Adrenal gland (tissue), 12 donors: ENCODE data around the gene MIPOL1. TPM values are rescaled to one million over a fixed set of nuclear protein-coding genes. Genes with fewer than 3 reads are reported as not detected.

Source experiments
- DNase-seq, 7 donors: peaks; one replicate each; pipeline ENCODE4 v3.0.0-alpha.2; 2019 to 2020
- H3K27ac ChIP-seq, 5 donors: fragments of 200-600 bp; sonication (generic) in 4 of 5; 1 replicate in 3 of 5; 2 replicates in 2 of 5; pipeline versions ENCODE4 v1.5.1 to v1.8.0; 2016 to 2020; ENCODE audit warnings: mild to moderate bottlenecking in 1 of 5
- H3K27me3 ChIP-seq: fragments of 200-600 bp; 2 replicates; pipeline ENCODE4 v1.8.0; 2021
- H3K36me3 ChIP-seq, 2 donors: fragments of 200-600 bp; replicated peaks in 1 of 2; 1 replicate in 1 of 2; 2 replicates in 1 of 2; pipeline versions ENCODE4 v1.5.1 to v1.8.0; 2018 to 2022
- H3K4me1 ChIP-seq, 2 donors: fragments of 200-600 bp; replicated peaks in 1 of 2; 1 replicate in 1 of 2; 2 replicates in 1 of 2; pipeline versions ENCODE4 v1.5.1 to v1.8.0; 2018 to 2021
- H3K4me3 ChIP-seq, 4 donors: fragments of 200-600 bp; sonication (generic) in 3 of 4; one replicate each; pipeline ENCODE4 v1.5.1; 2016 to 2018
- H3K9me3 ChIP-seq, 3 donors: fragments of 200-600 bp; sonication (generic) in 1 of 3; replicated peaks in 1 of 3; 1 replicate in 2 of 3; 2 replicates in 1 of 3; pipeline versions ENCODE4 v1.5.1 to v1.8.0; 2016 to 2021
- CTCF ChIP-seq, 6 experiments: fragments of 450-650 bp in 4 of 6; fragments of 200-600 bp in 2 of 6; sonication (generic) in 1 of 6; IDR thresholded peaks; 1 replicate in 5 of 6; 2 replicates in 1 of 6; pipeline versions ENCODE4 v1.5.1 to v1.8.0; 2016 to 2021; ENCODE audit warnings: antibody characterized with exemption in 6 of 6, mild to moderate bottlenecking in 2 of 6, moderate library complexity in 1 of 6
- POLR2A ChIP-seq, 2 donors: fragments of 450-650 bp; IDR thresholded peaks; one replicate each; pipeline ENCODE4 v1.6.1; 2017; ENCODE audit warnings: antibody characterized with exemption in 2 of 2, mild to moderate bottlenecking in 2 of 2, moderate library complexity in 1 of 2
- WGBS, 4 donors: extraction: QIAGEN DNeasy Blood & Tissue Kit in 2 of 4; methylation state at CpG; one replicate each; pipeline versions ENCODE4 v1.1.5 to v1.1.7; 2013 to 2017; 5-methylcytosine and 5-hydroxymethylcytosine counted together
- intact Hi-C, 2 donors: fragments of 100-400 bp; cut with DNase I; formaldehyde crosslinking; loops; one replicate each; pipeline versions ENCODE4 v1.14.1 to v1.15.0; 2022 to 2023
- polyA plus RNA-seq, 3 donors: library from polyadenylated mRNA; stranded (reverse); fragments of 200-250 nt in 2 of 3; fragments of 350-450 nt in 1 of 3; fragmentation: Illumina TruSeq in 1 of 3; extraction: RNeasy Lipid Tissue Mini Kit (QIAGEN cat#74804) in 1 of 3; gene quantifications; one replicate each; pipeline ENCODE4 v1.2.3, GENCODE V29; 2013 to 2014
- total RNA-seq, 9 donors: library from RNA; depleted of rRNA in 4 of 9; stranded (reverse); fragments of >200 nt in 4 of 9; fragments of 120-200 nt in 1 of 9; fragmentation: NEBNext Ultra II Directional in 1 of 9; extraction: Animal tissue kit (Norgen Biotek cat#: 25700) in 1 of 9; gene quantifications; one replicate each; pipeline versions ENCODE4 v1.1.0 to v1.2.4, GENCODE V29; 2013 to 2023
- donor health status: healthy with polysubstance abuse.
- donor health status: Bipolar disorder and iron deficiency.
- donor health status: DM: yes; HTN: yes; CAD: no.
- donor health status: DM: no; HTN: no; CAD: no.
- donor health status: DM: no; HTN: no; CAD: no.
- donor health status: DM: yes; HTN: yes; CAD: no.

The MIPOL1 gene
- total and polyA plus RNA-seq, 12 donors = 2.6 to 19.1 (median 7.8) TPM

DNA sequence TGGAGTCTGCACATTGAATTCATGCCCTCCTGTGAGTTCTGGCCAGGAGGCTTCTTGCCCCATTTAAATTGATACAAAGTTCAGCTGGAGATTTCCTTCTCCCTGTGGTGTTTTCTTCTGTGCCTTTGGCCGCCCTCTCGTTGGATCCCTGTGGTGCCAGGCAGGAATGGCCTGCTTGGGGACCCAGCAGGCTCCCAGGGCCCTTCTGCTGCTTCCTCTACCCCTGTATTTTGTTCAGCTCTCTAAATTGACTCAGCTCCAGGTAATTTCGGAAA is 200.1 kb downstream of the MIPOL1 start:
- no peaks in the 10 kb centered on the region for H3K9me3 ChIP-seq
- no peaks in the 10 kb centered on the region for H3K36me3 ChIP-seq
- TF ChIP-seq CTCF (IDR thresholded peaks at IDR 0.05) (no peak), POLR2A (IDR thresholded peaks at IDR 0.05) (no peak)
- no peaks in the 10 kb centered on the region for H3K27me3 ChIP-seq
- intact Hi-C loops = no loop called here
- H3K4me1 ChIP-seq = no peaks in the 10 kb centered on the region
- H3K4me3 ChIP-seq = no peak overlapping the region
- H3K27ac ChIP-seq = no peak overlapping the region
- DNase-seq = no peak
- 85 to 92% (median 90%) methylated on average over 2 to 3 of the region's 3 CpGs for WGBS, 4 donors

DNA sequence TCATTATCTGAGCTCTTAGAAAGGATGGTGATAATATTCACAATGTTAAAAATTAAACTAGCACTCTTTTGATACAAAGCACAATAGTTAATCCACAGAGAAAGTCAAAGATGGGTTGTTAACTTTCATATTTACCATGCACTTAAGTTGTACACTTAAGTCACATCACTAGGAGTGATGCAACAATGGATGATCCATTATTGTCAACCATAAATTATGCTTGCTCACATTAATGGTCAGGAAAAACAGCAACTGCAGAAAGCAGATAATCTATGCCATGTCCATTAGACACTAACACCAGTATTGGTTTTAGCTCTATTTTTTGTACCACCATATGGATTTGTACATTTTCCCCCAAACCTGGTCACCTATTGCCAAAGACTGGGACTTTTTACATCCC is 201.8 kb downstream of the MIPOL1 start:
- H3K4me3 ChIP-seq = no peak overlapping the region
- TF ChIP-seq CTCF (IDR thresholded peaks at IDR 0.05) = no peak
- no peak for TF ChIP-seq POLR2A (IDR thresholded peaks at IDR 0.05)
- intact Hi-C loops = no loop called here
- H3K27ac ChIP-seq = no peak overlapping the region
- no peaks in the 10 kb centered on the region for H3K9me3 ChIP-seq
- no peaks in the 10 kb centered on the region for H3K36me3 ChIP-seq
- H3K27me3 ChIP-seq = no peaks in the 10 kb centered on the region
- H3K4me1 ChIP-seq = no peaks in the 10 kb centered on the region
- no peak for DNase-seq

- no peaks in the 10 kb centered on the region for H3K36me3 ChIP-seq
- 88 to 92% (median 90%) methylated on average over 1 of the region's 1 CpG for WGBS, 4 donors
- no peaks in the 10 kb centered on the region for H3K4me1 ChIP-seq
- H3K4me3 ChIP-seq = no peak overlapping the region
- H3K9me3 ChIP-seq = no peaks in the 10 kb centered on the region
- intact Hi-C loops = no loop called here
- DNase-seq = no peak
- TF ChIP-seq CTCF (IDR thresholded peaks at IDR 0.05) (no peak), POLR2A (IDR thresholded peaks at IDR 0.05) (no peak)
- no peak overlapping the region for H3K27ac ChIP-seq
- no peaks in the 10 kb centered on the region for H3K27me3 ChIP-seq
Observed at GRCh38 chr14:37401093-37401492, 203.4 kb downstream of the MIPOL1 start.

DNA sequence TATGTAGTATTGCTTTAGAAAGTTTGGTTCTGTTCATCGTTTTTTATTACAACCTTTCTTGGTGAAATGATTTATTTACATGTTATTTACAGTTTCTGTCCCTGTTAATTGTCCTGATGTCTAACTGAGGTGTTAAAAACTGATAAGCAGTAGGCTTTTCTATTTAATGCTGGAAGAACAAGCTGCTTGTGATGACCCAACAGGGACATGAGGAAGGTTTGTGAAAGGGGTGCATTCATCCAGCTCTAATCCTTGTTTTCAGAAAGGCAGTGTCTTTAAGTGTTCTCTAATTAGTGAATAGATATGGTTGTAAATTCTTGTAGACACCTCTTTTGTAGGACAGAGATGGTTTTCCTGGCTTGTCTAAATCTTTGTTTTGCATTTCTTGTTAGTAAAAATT is 205.9 kb downstream of the MIPOL1 start:
- Histone ChIP-seq H3K27me3 (no peaks in the 10 kb centered on the region), H3K36me3 (no peaks in the 10 kb centered on the region), H3K4me1 (no peaks in the 10 kb centered on the region), H3K27ac (no peak overlapping the region), H3K9me3 (no peaks in the 10 kb centered on the region), H3K4me3 (no peak overlapping the region)
- no peak for TF ChIP-seq CTCF (IDR thresholded peaks at IDR 0.05)
- DNase-seq = no peak
- intact Hi-C loops = no loop called here
- 43 to 81% (median 64%) methylated on average over 1 of the region's 1 CpG for WGBS, 4 donors

GRCh38 chr14:37406095-37406494 is 208.4 kb downstream of the MIPOL1 start:
- H3K4me1 ChIP-seq = no peaks in the 10 kb centered on the region
- WGBS, 4 donors = 84 to 94% (median 90%) methylated on average over 2 of the region's 2 CpGs
- H3K4me3 ChIP-seq = no peak overlapping the region
- H3K27me3 ChIP-seq = no peaks in the 10 kb centered on the region
- no peak for DNase-seq
- intact Hi-C loops = no loop called here
- TF ChIP-seq POLR2A (IDR thresholded peaks at IDR 0.05) (no peak), CTCF (IDR thresholded peaks at IDR 0.05) (no peak)
- H3K9me3 ChIP-seq = no peaks in the 10 kb centered on the region
- H3K27ac ChIP-seq = no peak overlapping the region
- no peaks in the 10 kb centered on the region for H3K36me3 ChIP-seq
